Stimulated activated CD4-positive, alpha-beta T cell treated with anti-CD3 and anti-CD28 coated beads, Interleukin-15, amount 100 ng/mL, for 1 hour (primary cell): ENCODE measurements around the gene ECSIT.
"Not testable (repeated sequence)": the region's sequence is repeated elsewhere in the genome, so short reads cannot be mapped to it uniquely, and the experiment has no call there.

Experiments used
- DNase-seq, 2 donors: peaks; one replicate each; pipeline ENCODE4 v3.0.0-alpha.2; 2020; ENCODE audit warnings: low read depth in 1 of 2, low spot score in 1 of 2

Gene ECSIT, protein sequence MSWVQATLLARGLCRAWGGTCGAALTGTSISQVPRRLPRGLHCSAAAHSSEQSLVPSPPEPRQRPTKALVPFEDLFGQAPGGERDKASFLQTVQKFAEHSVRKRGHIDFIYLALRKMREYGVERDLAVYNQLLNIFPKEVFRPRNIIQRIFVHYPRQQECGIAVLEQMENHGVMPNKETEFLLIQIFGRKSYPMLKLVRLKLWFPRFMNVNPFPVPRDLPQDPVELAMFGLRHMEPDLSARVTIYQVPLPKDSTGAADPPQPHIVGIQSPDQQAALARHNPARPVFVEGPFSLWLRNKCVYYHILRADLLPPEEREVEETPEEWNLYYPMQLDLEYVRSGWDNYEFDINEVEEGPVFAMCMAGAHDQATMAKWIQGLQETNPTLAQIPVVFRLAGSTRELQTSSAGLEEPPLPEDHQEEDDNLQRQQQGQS

DNA sequence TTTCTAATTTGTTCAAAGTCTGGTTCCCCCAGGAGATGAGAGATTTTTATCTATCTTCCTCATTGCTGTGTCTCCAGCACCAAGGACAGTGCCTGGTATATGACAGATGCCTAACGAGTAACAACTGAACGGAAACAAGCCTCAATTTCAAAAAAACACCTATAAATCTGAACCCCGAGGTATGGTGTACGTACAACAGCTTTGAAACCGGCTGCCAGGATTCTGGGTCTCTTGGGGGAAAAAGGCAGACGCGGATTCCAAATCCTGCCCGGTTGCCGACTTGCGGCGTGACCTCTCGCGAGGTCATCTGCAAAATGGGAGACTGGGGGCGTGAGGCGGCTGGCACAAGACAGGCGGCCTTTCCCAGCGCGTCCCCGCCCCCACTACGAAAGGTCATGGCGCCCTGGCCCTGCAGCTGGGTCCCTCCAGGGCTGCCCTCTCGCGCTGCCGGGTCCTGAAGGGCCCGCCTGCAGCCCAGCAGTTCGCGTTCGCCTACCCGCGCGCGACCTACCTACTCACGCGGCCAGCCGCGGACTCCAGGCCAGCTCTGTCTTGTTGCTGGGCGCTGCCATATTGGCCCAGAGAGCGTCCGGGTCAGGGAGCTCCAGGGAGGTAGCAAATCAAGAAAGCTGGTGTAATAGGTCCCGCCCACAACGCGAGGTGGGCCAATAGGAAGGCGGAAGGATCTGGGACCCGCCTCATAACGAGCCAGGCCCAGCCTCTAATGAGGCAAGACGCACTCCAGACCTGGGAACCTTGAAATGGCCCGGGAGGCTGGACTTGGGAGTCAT lies at the start of gene ECSIT:
Gene ECSIT (minus strand): TSS at position 584 of the 791 bp plus-strand sequence. CDS start 9,964 bp downstream, outside the sequence.
- peak; percentile 78 to 85 for DNase-seq

DNA sequence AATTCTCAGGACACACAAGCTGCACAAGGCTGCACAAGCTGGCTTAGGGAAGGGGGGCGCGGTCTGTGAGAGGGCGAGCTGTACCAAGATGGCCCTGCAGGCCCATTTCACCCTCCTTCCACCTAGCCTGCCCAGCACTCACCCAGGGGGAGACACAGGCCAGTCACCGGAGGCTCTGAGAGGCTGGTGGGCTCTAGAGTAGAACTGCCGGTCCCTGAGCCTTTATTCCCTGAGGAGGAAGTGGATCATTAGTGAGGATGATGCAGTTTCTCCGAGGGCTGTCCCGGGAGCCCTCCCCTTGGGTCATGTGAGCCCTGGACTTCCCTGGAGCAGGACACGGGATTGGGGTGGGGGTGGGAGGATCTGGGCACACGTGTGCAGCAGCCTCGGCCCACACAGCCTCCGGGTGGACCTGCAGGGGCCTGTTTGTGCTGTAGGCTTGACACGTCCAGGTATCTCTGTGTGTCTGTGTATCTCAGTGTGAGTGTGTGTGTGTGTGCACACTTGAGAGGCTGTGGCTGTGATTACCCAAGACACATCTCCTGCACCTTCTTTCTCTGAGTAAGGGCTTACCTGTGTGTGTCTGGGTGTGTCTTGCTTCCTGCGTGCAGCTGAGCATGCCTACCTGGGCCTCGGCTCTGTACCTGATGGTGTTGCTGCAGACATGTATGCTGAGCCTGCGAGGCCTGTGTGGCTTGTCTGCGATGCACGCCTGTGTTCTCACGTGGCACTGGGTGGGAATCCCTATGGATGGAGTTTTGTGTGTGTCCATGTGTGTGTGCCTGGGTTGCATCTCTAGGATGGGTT lies 48.7 kb upstream of the ECSIT start, which contains the start of gene ACP5:
Gene ACP5 (minus strand): TSS at position 195 of the 807 bp plus-strand sequence. CDS start 328 bp downstream, outside the sequence.
- no peak for DNase-seq

DNA sequence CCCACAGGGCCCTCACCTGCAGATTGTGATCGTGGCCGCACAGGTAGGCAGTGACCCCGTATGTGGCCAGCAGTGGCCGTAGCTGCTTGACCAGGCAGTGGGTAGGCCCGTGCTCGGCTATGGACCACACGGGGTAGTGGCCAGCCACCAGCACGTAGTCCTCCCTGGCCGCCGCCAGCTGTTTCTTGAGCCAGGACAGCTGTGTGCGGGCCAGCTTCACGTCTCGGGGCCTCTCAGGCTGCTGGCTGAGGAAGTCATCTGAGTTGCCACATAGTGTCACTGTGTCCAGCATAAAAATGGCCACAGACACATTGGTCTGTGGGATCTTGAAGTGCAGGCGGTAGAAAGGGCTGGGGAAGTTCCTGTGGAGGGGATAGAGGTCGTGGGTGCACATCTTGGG lies 47.3 kb upstream of the ECSIT start:
- DNase-seq = no peak

DNA sequence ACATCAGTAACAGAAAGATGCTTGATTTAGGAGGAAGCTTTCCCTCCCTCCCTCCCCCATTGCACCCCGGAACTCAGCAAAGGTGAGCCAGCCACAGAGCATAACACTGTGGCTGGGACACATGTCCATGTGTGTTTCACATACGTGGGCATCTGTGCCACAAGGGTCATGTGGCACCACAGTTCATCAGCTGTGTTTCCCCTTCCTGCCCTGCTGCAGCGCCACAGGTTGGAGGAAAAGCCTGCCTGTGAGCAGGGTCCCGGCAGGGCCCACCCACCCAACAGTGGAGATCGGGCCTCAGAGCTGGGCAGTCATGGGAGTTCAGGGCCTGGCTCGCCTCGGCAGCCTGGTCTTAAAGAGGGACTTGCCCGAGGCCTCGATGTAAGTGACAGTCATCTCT lies 45.8 kb upstream of the ECSIT start:
- DNase-seq = no peak

DNA sequence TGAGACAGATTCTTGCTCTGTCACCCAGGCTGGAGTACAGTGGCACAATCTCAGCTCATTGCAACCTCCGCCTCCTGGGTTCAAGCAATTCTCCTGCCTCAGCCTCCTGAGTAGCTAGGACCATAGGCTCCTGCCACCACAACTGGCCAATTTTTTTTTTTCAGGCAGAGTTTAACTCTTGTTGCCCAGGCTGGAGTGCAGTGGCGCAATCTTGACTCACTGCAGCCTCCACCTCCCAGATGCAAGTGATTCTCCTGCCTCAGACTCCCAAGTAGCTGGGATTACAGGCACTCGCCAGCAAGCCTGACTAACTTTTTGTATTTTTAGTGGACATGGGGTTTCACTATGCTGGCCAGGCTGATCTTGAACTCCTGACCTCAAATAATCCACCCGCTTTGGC lies 44.8 kb upstream of the ECSIT start:
- not testable (repeated sequence) for DNase-seq

DNA sequence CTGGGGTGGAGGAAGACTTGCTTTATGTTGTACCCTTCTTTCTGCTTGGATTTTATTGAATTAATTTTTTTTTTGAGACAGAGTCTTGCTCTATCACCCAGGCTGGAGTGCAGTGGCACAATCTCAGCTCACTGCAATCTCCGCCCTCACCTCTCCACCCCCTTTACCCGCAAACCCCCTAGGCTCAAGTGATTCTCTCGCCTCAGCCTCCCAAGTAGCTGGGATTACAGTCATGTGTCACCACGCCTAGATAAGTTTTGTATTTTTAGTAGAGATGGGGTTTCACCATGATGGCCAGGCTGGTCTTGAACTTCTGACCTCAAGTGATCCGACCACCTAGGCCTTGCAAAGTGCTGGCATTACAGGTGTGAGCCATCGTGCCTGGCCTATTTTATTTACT lies 44.4 kb upstream of the ECSIT start:
- DNase-seq = not testable (repeated sequence)

DNA sequence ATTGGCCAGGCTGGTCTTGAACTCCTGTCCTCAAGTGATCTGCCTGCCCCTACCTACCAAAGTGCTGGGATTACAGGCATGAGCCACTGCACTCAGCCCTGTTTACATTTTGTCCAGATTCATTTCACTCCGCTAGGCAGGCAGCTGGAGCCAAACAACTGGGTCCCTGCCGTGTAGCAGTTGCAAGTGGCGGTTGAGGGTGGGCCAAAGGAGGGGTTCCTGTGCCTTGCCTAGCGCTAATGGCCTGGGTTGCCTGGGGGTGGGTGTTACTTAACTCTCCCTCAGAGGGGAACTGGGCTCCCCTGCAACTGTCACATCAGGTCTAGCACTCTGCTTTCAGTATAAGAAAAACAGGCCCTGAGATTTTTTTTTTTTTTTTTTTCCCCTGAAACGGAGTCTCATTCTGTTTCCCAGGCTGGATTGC lies 41.1 kb upstream of the ECSIT start:
- no peak for DNase-seq

DNA sequence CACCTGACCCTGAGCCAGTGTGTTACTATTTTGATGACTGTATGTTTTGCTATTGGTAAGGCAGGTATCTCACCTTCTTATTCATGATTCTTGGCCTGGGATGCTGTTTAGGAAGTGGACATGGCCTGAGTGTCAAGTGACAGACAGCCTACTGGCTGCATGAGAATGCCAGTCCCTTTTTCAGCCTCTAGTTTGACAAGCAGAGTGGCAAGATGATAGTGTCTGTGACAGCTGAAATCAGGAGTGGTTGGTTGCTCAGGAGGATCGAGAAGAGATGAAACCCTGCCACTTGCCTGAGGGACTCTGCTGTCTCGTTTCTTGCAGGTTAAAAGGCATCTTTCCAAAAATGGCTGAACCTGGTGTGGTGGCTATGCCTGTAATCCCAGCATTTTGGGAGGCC lies 37.2 kb upstream of the ECSIT start:
- DNase-seq = no peak

DNA sequence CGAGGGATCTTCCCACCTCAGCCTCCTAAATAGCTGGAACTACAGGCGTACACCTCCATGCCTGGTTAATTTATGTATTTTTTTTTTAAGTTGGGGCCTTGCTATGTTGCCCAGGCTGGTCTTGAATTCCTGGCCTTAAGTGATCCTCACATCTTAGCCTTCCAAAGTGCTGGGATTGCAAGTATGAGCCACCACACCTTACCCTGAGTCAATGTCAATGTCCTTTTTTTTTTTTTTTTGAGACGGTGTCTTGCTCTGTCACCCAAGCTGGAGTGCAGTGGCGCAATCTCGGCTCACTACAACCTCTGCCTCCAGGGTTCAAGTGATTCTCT lies 36.7 kb upstream of the ECSIT start:
- DNase-seq = not testable (repeated sequence)

DNA sequence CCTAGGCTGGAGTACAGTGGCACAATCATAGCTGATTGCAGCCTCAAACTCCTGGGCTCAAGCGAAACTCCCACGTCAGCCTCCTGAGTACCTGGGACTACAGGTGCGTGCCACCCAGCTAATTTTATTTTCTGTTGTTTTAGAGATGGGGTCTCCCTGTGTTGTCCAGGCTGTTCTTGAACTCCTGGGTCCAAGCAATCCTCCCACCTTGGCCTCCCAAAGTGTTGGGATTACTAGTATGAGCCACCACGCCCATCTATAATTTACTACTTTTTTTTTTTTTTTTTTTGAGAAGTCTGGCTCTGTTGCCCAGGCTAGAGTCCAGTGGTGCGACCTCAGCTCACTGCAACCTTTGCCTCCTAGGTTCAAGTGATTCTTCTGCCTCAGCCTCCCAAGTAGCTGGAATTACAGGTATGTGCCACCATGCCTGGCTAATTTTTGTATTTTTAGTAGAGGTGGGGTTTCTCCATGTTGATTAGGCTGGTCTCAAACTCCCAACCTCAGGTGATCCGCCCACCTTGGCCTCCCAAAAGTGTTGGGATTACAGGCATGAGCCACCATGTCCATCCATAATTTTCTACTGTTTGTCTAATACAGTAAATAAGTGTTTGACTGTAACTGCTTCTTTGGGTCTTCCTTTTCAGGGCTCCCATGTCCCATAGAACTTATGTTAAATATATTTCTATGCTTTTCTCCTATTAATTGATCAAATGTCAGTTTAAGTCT lies 35.3 kb upstream of the ECSIT start:
- not testable (repeated sequence) for DNase-seq

DNA sequence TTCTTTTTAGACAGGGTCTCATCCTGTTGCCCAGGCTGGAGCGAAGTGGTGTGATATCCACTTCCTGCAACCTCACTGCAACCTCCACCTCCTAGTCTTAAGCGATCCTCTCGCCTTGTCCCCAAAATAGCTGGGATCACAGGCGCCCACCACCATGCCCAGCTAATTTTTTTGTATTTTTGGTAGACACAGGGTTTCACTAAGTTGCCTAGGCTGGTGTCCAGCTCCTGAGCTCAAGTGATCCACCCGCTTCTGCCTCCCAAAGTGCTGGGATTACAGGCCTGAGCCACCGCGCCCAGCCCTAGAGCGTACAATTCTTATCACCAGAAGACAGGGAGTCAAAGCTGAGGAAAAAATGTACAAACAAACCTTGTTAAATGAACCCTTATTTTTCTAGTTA lies 34.6 kb upstream of the ECSIT start:
- DNase-seq = no peak

DNA sequence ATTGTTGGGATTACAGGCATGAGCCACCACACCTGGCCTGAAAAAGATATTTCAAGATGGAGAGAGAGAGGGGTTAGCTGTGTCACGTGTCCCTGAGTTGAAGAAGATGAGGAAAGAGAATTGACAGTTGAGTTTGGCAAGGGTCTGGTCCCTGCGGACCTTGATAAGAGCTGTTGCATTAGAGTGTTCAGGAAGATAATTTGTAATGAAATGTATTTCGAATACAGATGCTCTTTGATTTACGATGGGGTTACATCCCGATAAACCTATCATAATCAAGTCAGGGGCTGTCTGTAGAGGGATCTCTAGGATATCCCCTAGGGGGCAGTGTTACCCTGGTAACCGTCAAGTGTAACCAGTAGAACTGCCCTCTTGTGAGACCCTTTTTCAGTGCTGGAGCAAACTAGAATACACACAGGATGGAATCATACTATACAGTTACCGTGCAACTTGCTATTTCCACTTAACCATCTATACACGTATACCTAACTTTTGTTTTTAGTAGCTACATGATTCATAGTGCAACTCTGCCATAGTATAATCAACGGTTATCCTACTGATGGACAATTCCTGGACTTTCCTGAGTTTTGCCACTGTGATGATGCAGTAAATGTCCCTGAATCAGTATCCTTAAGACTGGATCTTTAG lies 31.6 kb upstream of the ECSIT start:
- no peak for DNase-seq

DNA sequence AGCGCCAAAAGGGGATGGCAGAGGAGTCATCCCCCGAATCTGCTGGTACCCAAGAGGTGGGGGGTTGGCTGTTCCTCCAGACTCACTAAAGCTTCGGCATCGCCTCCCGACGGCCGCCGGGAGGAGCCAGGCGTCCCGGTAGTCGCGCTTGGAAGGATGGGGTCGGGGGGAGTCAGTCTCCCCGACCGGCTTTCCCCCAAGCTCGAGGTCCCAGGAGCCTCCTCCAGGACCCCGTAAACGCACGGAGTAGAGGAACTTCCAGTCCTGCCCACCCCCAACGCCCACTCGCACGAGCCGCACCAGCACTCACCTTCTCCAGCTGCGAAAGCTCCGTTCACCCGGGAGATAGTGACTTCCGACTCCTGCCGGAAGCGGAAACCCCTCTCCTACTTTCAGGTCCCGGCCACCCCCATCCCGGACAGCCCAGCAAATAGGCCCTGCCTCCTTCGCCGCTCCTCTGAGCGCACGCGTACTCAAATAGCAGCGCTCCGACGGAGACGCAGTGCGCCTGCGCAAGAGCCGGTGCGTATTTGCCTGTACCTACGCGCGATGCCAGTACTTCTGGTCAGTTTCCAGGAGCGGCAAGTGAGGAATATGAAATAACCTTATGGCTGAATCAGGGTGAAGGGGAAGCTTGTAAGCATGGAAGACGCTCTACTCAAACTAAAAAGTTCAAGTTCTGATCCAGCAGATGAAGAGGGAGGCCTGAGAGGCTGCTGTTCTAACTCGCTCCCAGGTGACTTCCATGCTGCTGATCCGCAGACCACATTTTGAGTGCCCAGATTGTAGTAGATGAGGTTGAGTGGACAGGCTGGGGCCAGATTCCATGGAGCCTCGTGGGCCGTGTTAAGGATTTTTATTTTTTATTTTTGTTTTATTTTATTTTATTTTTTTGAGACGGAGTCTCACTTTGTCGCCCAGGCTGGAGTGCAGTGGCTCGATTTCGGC lies 30.2 kb upstream of the ECSIT start, which contains the start of gene ELOF1:
Gene ELOF1 (minus strand): TSS at position 350 of the 948 bp plus-strand sequence. CDS start 4,883 bp downstream, outside the sequence.
- DNase-seq = peak; percentile 92

DNA sequence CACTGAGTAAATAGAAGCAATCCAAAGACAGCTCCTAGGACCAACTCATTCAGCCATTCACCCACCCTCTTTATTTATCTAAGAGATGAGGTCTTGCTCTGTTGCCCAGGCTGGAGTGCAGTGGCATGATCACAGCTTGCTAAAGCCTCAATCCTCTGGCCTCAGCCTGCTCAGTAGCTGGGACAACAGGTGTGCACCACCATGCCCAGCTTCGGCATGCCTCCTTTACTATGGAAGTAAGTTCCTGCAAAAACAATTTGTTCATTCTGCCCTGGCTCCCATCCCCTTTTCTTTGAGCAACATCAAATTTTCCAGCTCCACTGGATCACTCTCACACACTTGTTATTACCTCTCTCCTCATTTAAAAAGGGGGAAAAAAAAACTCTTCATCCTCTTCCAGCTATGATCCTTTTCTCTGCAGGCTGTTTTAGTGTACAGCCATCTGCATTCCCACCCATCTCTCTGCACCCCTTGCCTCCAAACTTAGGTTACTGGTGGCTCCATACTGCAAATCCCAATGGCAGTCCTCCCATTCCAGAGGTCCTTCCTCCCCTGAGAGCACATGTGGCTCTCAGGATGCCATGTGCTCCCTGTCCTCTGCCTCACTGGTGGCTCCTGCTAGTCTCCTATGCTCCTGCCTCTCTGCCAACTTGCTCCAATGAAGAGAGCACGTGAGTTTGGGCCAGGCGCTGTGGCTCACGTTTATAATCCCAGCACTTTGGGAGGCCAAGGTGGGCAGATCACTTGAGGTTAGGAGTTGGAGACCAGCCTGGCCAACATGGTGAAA lies 27.9 kb upstream of the ECSIT start:
- DNase-seq = no peak

DNA sequence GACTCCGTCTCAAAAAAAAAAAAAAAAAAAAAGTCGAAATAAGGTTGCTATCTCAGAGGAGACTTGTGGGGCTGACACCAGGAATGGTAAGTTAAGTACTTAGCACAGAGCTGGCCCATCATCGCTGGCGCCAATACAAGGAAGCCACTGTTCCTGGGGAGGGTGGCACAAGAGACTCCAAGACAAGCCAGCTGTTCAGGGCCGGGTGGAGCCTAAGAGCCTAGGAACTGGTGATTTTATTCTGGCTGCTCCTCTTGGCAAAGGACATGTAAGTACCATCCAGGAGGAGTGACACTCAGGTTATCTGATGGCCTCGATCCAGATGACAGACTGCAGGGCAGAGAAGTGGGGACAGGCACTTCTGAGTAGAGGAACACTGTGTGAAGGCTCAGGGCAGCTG lies 26.3 kb upstream of the ECSIT start:
- no peak for DNase-seq

DNA sequence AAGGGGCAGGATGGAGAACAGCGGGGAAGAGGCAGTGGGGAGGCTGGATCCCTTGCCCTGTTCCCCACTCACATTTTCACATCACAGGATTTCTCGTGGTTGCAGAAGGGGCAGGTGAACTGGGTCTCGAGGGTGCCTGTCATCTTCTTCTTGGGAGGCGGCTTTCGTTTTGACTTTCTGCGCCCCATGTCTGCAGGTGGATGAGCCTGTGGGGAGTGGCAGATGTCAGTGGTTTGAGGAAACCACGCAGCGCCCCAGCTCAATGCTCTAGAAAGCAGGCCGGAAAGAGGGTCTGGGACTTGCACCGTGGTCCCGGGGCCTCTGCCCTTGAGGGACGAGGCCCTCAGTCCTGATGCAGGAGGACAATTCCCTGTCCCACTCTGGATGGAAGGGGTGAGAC lies 25.2 kb upstream of the ECSIT start:
- DNase-seq = no peak

DNA sequence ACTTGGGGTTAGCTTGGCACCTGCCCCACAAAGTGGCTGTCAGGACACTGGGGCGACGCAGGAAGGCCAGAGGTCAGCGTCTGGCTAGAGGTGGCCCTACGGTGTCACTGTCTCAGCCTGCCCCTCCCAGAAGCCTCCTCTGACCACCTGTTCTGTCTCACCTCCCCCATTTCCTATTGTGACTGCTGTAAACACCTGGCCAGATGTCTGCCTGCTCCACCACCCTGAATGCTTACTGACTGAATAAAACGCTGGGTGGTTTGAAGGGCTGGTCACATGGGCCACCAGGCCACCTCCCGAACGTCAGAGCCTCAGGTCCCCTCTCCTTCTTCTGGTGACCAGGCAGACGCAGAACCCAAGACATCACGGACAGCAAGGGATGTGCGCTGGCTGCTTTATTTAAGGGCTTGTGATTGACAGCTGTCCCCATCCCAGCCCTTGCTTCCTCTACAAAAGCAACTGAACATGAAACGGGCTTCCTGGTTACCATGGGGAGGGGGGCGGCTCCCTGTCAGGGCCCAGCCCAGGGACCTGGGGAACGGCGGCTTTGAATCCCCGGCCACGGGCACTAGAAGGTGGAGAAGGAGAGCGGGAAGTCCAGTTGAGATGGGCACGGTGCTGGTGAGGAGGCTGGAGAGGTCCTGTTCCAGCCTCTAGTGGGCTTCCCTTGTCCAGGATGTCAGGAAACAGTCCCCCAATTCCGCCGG lies 23.9 kb upstream of the ECSIT start:
- no peak for DNase-seq
